GM12878 (cell line): ENCODE measurements around the gene GPR107. TPM values are rescaled to one million over a fixed set of nuclear protein-coding genes. Genes with fewer than 3 reads are reported as not detected.

ENCODE experiments used
- ATAC-seq: fragments of 200-7000 bp; cut with Tn5 transposase; 3 replicates; pipeline ENCODE4 v1.9.1; 2020; ENCODE audit warnings: mild to moderate bottlenecking, moderate library complexity
- BruUV-seq: library from RNA; stranded (reverse); fragments of 400-500 nt; replicated peaks from 2 replicates; lab custom pipeline; 2021; lab: Mats Ljungman, UMichigan
- CTCF ChIA-PET: fragments of 300-600 bp; sonication (Branson Sonifier 250); formaldehyde crosslinking; extraction: SDS; loops from one replicate; lab custom pipeline; 2021; ENCODE audit warnings: inconsistent platforms; lab: Yijun Ruan, JAX
- POLR2A ChIA-PET: fragments of 350-600 bp; formaldehyde crosslinking; extraction: SDS; loops from one replicate; lab custom pipeline; 2021; ENCODE audit warnings: inconsistent platforms; lab: Charles Lee
- RAD21 ChIA-PET: fragments of 300-600 bp; sonication (Branson Sonifier 250); formaldehyde crosslinking; loops from one replicate; lab custom pipeline; 2023; ENCODE audit warnings: antibody characterized with exemption; ENCODE audit not compliant: unreplicated experiment; lab: Charles Lee
- SMC1A ChIA-PET: fragments of 300-600 bp; sonication (Branson Sonifier 250); formaldehyde crosslinking; loops from one replicate; lab custom pipeline; 2023; ENCODE audit not compliant: unreplicated experiment, uncharacterized antibody; lab: Charles Lee
- DNase-seq: peaks from one replicate; pipeline ENCODE4 v3.0.0-alpha.2; 2011; ENCODE audit warnings: low read depth, low spot score
- FAIRE-seq: peaks from 3 replicates; lab custom pipeline; 2011; peaks lifted over from hg19 to GRCh38; lab: Jason Lieb, UNC
- H2AFZ ChIP-seq: 2 replicates; pipeline ENCODE4 v1.6.0; 2011; ENCODE audit warnings: low read depth, low read length, control low read depth; ENCODE audit not compliant: control insufficient read depth
- H3K27ac ChIP-seq: 2 replicates; pipeline ENCODE4 v1.5.1; 2011; ENCODE audit warnings: control low read depth; ENCODE audit not compliant: control insufficient read depth, insufficient read depth
- H3K27me3 ChIP-seq, 2 experiments: replicated peaks in 1 of 2; 2 replicates each; pipeline versions ENCODE4 v1.6.0 to v1.6.1; 2011; ENCODE audit warnings: low read length in 1 of 2; ENCODE audit not compliant: control insufficient read depth in 2 of 2, insufficient read depth in 2 of 2
- H3K36me3 ChIP-seq, 2 experiments: 2 replicates each; pipeline ENCODE4 v1.5.1; 2011; ENCODE audit warnings: low read length in 1 of 2; ENCODE audit not compliant: control insufficient read depth in 2 of 2, insufficient read depth in 2 of 2
- H3K4me1 ChIP-seq: 2 replicates; pipeline ENCODE4 v1.6.1; 2011; ENCODE audit warnings: mild to moderate bottlenecking, low read length, moderate library complexity, mixed read lengths; ENCODE audit not compliant: control insufficient read depth, insufficient read depth
- H3K4me2 ChIP-seq: 2 replicates; pipeline ENCODE4 v1.6.0; 2011; ENCODE audit warnings: control low read depth; ENCODE audit not compliant: control insufficient read depth, insufficient read depth
- H3K4me3 ChIP-seq: fragments of 200-600 bp; sonication (generic); 2 replicates; pipeline ENCODE4 v1.5.1; 2016
- H3K79me2 ChIP-seq: 2 replicates; pipeline ENCODE4 v1.6.0; 2011; ENCODE audit warnings: low read length; ENCODE audit not compliant: control insufficient read depth, insufficient read depth
- H3K9ac ChIP-seq: 2 replicates; pipeline ENCODE4 v1.8.0; 2011; ENCODE audit warnings: low read length, control low read depth, mixed read lengths; ENCODE audit not compliant: control insufficient read depth, insufficient read depth
- H3K9me3 ChIP-seq: replicated peaks from 3 replicates; pipeline ENCODE4 v1.5.1; 2011; ENCODE audit warnings: mild to moderate bottlenecking, low read length; ENCODE audit not compliant: control insufficient read depth, insufficient read depth
- H4K20me1 ChIP-seq: 2 replicates; pipeline ENCODE4 v1.6.0; 2011; ENCODE audit not compliant: control insufficient read depth, insufficient read depth
- BACH1 ChIP-seq: fragments of 450-650 bp; IDR thresholded peaks from 2 replicates; pipeline ENCODE4 v1.6.1; 2017; ENCODE audit warnings: mild to moderate bottlenecking, borderline replicate concordance
- CHD2 ChIP-seq: IDR thresholded peaks from 2 replicates; pipeline ENCODE4 v1.6.1; 2011; ENCODE audit warnings: low read depth, low read length, improper control_type of control experiment, borderline replicate concordance
- EED ChIP-seq: sonication (generic); IDR thresholded peaks from 2 replicates; pipeline ENCODE4 v1.6.1; 2016; ENCODE audit warnings: antibody characterized with exemption, low read depth
- EZH2 ChIP-seq: IDR thresholded peaks from 2 replicates; pipeline ENCODE4 v1.6.1; 2012; ENCODE audit warnings: low read depth, mild to moderate bottlenecking, control low read depth, inconsistent platforms, low read length, borderline replicate concordance; ENCODE audit not compliant: control insufficient read depth
- HDAC2 ChIP-seq: fragments of 200-600 bp; sonication (generic); IDR thresholded peaks from 2 replicates; pipeline ENCODE4 v1.6.1; 2017
- JUND ChIP-seq: IDR thresholded peaks from 2 replicates; pipeline ENCODE4 v1.6.1; 2012; ENCODE audit warnings: low read depth, mild to moderate bottlenecking, low read length, improper control_type of control experiment, moderate library complexity
- MYB ChIP-seq: fragments of 150-350 bp; IDR thresholded peaks from 2 replicates; pipeline ENCODE4 v1.6.1; 2014; ENCODE audit warnings: mild to moderate bottlenecking, low read depth, low read length, borderline replicate concordance
- NFIC ChIP-seq: IDR thresholded peaks from 2 replicates; pipeline ENCODE4 v1.6.1; 2012; ENCODE audit warnings: low read depth, mild to moderate bottlenecking, inconsistent platforms, low read length, moderate library complexity
- RFX5 ChIP-seq: IDR thresholded peaks from 2 replicates; pipeline ENCODE4 v1.6.1; 2011; ENCODE audit warnings: low read depth, low read length, improper control_type of control experiment
- WRNIP1 ChIP-seq: IDR thresholded peaks from 2 replicates; pipeline ENCODE4 v1.6.1; 2011; ENCODE audit warnings: low read depth, low read length, improper control_type of control experiment, borderline replicate concordance
- YBX1 ChIP-seq: fragments of 450-650 bp; IDR thresholded peaks from 2 replicates; pipeline ENCODE4 v1.6.1; 2016; ENCODE audit warnings: antibody characterized with exemption
- YY1 ChIP-seq: IDR thresholded peaks from 2 replicates; pipeline ENCODE4 v1.6.1; 2011; ENCODE audit warnings: low read depth, mild to moderate bottlenecking, low read length
- ZNF217 ChIP-seq: fragments of 450-650 bp; IDR thresholded peaks from 2 replicates; pipeline ENCODE4 v1.6.1; 2017; ENCODE audit warnings: antibody characterized with exemption, mild to moderate bottlenecking
- ZNF384 ChIP-seq: IDR thresholded peaks from 2 replicates; pipeline ENCODE4 v1.6.1; 2012; ENCODE audit warnings: low read depth, mild to moderate bottlenecking, low read length, improper control_type of control experiment, borderline replicate concordance
- WGBS: methylation state at CpG from one replicate; pipeline ENCODE4 v1.1.6; 2016; ENCODE audit warnings: low lambda C conversion rate; ENCODE audit not compliant: insufficient replicate concordance, insufficient coverage; ENCODE audit errors: missing lambda C conversion rate; 5-methylcytosine and 5-hydroxymethylcytosine counted together
- in situ Hi-C: fragments of 300-500 bp; cut with MboI; formaldehyde crosslinking; loops from 9 replicates; pipeline ENCODE4 v1.14.3; 2018; ENCODE audit warnings: mixed read lengths
- intact Hi-C: fragments of 100-400 bp; cut with micrococcal nuclease; formaldehyde crosslinking; loops from one replicate; pipeline ENCODE4 v1.14.2; 2022; ENCODE audit not compliant: unreplicated experiment
- polyA plus RNA-seq, 11 experiments: library from polyadenylated mRNA; depleted of rRNA in 4 of 11; unstranded in 6 of 11; stranded (reverse) in 5 of 11; fragments of >200 nt; fragmentation: Nextera tagmentation in 4 of 11; fragmentation: Illumina TruSeq in 1 of 11; extraction: Ambion mirVana in 4 of 11; extraction: Trizol in 1 of 11; gene quantifications; 1 replicate in 1 of 11; 2 replicates in 10 of 11; pipeline versions ENCODE4 v1.2.1 to v1.2.3, GENCODE V29; 2011 to 2016; ENCODE audit warnings: inconsistent platforms in 2 of 11, missing spikeins in 2 of 11, low read depth in 1 of 11
- total RNA-seq, 4 experiments: library from RNA; depleted of rRNA in 3 of 4; stranded (reverse); fragments of >200 nt in 3 of 4; fragmentation: Illumina TruSeq in 1 of 4; extraction: Trizol in 1 of 4; gene quantifications; 2 replicates each; pipeline versions ENCODE4 v1.2.1 to v1.2.3, GENCODE V29; 2013 to 2021
- TF ChIP-seq, protein P1 (sequence below): IDR thresholded peaks from 2 replicates; pipeline ENCODE4 v1.6.1; 2012; ENCODE audit warnings: improper control_type of control experiment, low read depth, low read length; ENCODE audit not compliant: insufficient replicate concordance
- TF ChIP-seq, protein P2 (sequence below): fragments of 450-650 bp; IDR thresholded peaks from 2 replicates; pipeline ENCODE4 v1.6.1; 2017; ENCODE audit warnings: antibody characterized with exemption, mild to moderate bottlenecking, moderate library complexity
- TF ChIP-seq, protein P3 (sequence below): fragments of 450-650 bp; IDR thresholded peaks from 2 replicates; pipeline ENCODE4 v1.6.1; 2017; ENCODE audit warnings: borderline replicate concordance

GPR107 gene
- total and polyA plus RNA-seq, 10 of the 15 experiments (the other 5 are each of a cell fraction or from before 2014, with no cell fraction given): 2.7 to 21.4 (median 10.6) TPM

DNA sequence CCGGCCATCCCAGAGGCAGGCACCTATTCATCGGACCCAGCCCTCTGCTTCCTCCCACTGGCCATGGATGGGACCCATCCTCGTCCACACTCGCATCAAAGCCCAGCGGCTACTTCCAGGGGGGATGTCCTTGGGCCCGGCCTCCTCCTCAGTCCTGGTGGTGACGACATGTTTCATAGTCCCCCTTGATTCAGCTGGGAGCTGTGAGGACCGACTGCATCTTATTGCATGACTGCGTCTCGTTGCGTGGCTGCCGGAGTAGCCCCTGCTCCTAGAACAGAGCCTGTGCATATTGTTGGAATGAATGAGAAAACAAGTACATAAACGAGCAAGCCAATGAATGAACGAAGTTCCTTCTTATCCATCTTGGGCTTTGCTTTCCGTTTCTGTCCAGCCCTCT is 131.3 kb downstream of the GPR107 start:
- H2AFZ ChIP-seq: no peak overlapping the region
- CTCF ChIA-PET: no interaction called here
- H3K4me3 ChIP-seq: no peak overlapping the region
- no peaks in the 10 kb centered on the region for H4K20me1 ChIP-seq
- SMC1A ChIA-PET: no interaction called here
- RAD21 ChIA-PET: no interaction called here
- no TSS peak for BruUV-seq
- DNase-seq: no peak
- no peaks in the 10 kb centered on the region for H3K9me3 ChIP-seq
- no peak overlapping the region for H3K9ac ChIP-seq
- POLR2A ChIA-PET: interaction anchor here (0.6 kb wide), 1 partner anchor 13 kb away, joined by 3 read pairs; no protein-coding TSS in a partner anchor
- intact Hi-C loops (no loop called here), in situ Hi-C loops (no loop called here)
- H3K27me3 ChIP-seq: no peaks in the 10 kb centered on the region; a peak in 2 of 4 replicates
- no peak for ATAC-seq
- no peaks in the 10 kb centered on the region for H3K79me2 ChIP-seq
- no peaks in the 10 kb centered on the region for H3K4me1 ChIP-seq
- no peak for FAIRE-seq
- no peaks in the 10 kb centered on the region for H3K36me3 ChIP-seq
- H3K4me2 ChIP-seq: no peak overlapping the region
- WGBS: 60% methylated on average over 15 of the region's 15 CpGs
- H3K27ac ChIP-seq: no peak overlapping the region
- TF ChIP-seq JUND: no peak
- TF ChIP-seq CHD2: no peak
- TF ChIP-seq NFIC: no peak
- no peak for TF ChIP-seq BACH1
- no peak for TF ChIP-seq EED
- TF ChIP-seq EZH2: no peak
- TF ChIP-seq, protein P1, sequence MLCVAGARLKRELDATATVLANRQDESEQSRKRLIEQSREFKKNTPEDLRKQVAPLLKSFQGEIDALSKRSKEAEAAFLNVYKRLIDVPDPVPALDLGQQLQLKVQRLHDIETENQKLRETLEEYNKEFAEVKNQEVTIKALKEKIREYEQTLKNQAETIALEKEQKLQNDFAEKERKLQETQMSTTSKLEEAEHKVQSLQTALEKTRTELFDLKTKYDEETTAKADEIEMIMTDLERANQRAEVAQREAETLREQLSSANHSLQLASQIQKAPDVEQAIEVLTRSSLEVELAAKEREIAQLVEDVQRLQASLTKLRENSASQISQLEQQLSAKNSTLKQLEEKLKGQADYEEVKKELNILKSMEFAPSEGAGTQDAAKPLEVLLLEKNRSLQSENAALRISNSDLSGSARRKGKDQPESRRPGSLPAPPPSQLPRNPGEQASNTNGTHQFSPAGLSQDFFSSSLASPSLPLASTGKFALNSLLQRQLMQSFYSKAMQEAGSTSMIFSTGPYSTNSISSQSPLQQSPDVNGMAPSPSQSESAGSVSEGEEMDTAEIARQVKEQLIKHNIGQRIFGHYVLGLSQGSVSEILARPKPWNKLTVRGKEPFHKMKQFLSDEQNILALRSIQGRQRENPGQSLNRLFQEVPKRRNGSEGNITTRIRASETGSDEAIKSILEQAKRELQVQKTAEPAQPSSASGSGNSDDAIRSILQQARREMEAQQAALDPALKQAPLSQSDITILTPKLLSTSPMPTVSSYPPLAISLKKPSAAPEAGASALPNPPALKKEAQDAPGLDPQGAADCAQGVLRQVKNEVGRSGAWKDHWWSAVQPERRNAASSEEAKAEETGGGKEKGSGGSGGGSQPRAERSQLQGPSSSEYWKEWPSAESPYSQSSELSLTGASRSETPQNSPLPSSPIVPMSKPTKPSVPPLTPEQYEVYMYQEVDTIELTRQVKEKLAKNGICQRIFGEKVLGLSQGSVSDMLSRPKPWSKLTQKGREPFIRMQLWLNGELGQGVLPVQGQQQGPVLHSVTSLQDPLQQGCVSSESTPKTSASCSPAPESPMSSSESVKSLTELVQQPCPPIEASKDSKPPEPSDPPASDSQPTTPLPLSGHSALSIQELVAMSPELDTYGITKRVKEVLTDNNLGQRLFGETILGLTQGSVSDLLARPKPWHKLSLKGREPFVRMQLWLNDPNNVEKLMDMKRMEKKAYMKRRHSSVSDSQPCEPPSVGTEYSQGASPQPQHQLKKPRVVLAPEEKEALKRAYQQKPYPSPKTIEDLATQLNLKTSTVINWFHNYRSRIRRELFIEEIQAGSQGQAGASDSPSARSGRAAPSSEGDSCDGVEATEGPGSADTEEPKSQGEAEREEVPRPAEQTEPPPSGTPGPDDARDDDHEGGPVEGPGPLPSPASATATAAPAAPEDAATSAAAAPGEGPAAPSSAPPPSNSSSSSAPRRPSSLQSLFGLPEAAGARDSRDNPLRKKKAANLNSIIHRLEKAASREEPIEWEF: no peak
- no peak for TF ChIP-seq YY1
- no peak for TF ChIP-seq MYB
- no peak for TF ChIP-seq ZNF384
- no peak for TF ChIP-seq YBX1
- no peak for TF ChIP-seq WRNIP1
- no peak for TF ChIP-seq HDAC2
- no peak for TF ChIP-seq RFX5
- no peak for TF ChIP-seq ZNF217
- TF ChIP-seq, protein P2, sequence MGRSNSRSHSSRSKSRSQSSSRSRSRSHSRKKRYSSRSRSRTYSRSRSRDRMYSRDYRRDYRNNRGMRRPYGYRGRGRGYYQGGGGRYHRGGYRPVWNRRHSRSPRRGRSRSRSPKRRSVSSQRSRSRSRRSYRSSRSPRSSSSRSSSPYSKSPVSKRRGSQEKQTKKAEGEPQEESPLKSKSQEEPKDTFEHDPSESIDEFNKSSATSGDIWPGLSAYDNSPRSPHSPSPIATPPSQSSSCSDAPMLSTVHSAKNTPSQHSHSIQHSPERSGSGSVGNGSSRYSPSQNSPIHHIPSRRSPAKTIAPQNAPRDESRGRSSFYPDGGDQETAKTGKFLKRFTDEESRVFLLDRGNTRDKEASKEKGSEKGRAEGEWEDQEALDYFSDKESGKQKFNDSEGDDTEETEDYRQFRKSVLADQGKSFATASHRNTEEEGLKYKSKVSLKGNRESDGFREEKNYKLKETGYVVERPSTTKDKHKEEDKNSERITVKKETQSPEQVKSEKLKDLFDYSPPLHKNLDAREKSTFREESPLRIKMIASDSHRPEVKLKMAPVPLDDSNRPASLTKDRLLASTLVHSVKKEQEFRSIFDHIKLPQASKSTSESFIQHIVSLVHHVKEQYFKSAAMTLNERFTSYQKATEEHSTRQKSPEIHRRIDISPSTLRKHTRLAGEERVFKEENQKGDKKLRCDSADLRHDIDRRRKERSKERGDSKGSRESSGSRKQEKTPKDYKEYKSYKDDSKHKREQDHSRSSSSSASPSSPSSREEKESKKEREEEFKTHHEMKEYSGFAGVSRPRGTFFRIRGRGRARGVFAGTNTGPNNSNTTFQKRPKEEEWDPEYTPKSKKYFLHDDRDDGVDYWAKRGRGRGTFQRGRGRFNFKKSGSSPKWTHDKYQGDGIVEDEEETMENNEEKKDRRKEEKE: no peak
- TF ChIP-seq, protein P3, sequence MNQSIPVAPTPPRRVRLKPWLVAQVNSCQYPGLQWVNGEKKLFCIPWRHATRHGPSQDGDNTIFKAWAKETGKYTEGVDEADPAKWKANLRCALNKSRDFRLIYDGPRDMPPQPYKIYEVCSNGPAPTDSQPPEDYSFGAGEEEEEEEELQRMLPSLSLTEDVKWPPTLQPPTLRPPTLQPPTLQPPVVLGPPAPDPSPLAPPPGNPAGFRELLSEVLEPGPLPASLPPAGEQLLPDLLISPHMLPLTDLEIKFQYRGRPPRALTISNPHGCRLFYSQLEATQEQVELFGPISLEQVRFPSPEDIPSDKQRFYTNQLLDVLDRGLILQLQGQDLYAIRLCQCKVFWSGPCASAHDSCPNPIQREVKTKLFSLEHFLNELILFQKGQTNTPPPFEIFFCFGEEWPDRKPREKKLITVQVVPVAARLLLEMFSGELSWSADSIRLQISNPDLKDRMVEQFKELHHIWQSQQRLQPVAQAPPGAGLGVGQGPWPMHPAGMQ: no peak
